ENCODE results near the gene ADA.

Gene ADA

DNA sequence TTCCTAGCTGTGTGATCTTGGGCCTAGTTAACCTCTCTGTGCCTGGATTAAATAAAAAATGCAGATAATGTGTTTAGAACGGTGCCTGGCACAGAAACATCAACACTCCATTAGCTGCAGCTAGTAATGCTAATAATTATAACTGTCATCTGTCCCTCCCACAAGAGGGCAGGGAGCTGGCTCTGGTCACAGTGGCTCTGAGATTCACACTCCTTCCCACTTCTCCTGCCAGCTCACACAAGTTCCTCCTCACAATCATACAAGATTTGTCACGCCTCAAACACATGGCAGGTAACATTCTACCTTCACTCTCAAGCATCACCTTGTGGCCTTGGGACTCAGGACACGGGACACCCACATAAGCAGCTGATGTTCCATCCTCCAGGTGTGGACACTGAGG lies 2.4 kb downstream of the ADA start:
- DNase-seq (ENCODE audit: low spot score) = no peak
- Histone ChIP-seq H3K27ac (no peak overlapping the region), H3K4me3 (no peak overlapping the region)
- TF ChIP-seq, protein P1, sequence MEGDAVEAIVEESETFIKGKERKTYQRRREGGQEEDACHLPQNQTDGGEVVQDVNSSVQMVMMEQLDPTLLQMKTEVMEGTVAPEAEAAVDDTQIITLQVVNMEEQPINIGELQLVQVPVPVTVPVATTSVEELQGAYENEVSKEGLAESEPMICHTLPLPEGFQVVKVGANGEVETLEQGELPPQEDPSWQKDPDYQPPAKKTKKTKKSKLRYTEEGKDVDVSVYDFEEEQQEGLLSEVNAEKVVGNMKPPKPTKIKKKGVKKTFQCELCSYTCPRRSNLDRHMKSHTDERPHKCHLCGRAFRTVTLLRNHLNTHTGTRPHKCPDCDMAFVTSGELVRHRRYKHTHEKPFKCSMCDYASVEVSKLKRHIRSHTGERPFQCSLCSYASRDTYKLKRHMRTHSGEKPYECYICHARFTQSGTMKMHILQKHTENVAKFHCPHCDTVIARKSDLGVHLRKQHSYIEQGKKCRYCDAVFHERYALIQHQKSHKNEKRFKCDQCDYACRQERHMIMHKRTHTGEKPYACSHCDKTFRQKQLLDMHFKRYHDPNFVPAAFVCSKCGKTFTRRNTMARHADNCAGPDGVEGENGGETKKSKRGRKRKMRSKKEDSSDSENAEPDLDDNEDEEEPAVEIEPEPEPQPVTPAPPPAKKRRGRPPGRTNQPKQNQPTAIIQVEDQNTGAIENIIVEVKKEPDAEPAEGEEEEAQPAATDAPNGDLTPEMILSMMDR (IDR thresholded peaks at IDR 0.05) = no peak

DNA sequence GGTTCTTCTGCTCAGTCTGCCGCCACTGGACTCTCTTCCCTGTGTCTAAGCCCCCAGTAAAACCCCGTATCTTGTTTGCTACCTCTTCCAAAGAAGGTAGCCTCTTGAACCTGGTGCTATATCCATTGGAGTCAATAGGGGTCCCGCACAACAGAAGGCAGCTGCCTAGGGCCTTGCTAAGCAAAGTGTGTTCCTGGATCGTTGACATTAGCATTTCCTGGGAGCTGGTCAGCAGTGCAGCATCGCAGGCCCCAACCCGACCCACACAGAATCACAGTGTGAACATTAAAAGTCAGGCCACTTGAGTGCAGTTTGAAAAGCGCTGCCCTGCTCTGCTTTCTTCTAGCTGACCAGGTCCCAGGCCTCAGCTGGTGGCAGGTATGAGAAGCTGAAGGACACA lies 2.9 kb downstream of the ADA start:
- H3K4me3 ChIP-seq = no peak overlapping the region
- no peak overlapping the region for H3K27ac ChIP-seq
- TF ChIP-seq, protein P1 (IDR thresholded peaks at IDR 0.05) = no peak
- DNase-seq (ENCODE audit: low spot score) = no peak

DNA sequence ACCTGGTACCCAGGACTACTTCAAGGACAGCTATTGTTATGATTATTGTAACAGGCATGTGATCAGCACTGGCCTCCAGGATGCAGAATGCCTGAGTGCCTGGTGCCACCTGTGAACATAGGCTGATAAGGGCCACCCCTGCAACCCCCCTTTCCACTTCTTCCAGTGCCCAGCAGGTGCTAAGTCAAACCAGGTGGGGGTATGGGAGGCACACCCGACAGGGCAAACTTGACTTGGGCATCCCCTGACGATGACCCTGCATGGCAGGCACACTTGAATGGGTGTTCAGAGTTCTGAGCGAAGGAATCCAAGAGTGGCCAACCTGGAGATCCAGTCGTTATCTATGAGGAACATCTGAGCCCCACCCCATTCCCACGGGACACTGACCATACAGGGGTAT lies 3.4 kb downstream of the ADA start:
- H3K27ac ChIP-seq = no peak overlapping the region
- TF ChIP-seq, protein P1 (IDR thresholded peaks at IDR 0.05) = no peak
- no peak for DNase-seq (ENCODE audit: low spot score)

DNA sequence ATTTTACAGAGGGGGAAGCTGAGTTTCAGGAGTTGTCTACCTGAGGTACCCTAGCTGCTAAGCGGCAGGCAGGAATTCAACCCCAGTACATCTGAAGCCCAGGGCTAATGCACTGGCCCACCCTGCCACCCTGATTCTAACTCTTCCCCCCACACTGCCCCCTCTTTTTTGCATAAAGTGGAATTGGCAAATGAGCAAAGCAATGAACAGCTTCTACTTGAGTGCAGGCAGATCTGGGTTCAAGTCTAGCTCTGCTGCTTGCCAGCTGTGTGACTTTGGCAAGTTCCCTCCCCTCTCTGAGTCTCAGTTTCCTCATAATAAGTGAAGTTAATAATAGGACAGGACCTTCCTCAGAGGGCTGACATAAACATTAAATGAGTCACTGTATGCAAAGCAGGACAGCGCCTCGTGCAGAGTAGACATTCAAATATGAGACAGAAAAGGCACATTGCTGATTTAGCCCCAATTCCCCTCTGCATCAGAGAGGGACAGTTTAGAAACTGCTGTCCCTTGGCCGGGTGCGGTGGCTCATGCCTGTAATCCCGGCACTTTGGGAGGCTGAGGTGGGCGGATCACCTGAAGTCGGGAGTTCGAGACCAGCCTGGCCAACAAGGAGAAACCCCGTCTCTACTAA lies 4.7 kb downstream of the ADA start:
- no peak for DNase-seq (ENCODE audit: low spot score)
- Histone ChIP-seq H3K4me3 (no peak overlapping the region), H3K27ac (peak overlapping the region in 1 of 2 donors; percentile 60)
- TF ChIP-seq, protein P1 (IDR thresholded peaks at IDR 0.05) = no peak

More for the DNA sequence above, 3.4 kb downstream of the ADA start:
- H3K4me3 ChIP-seq = no peak overlapping the region

DNA sequence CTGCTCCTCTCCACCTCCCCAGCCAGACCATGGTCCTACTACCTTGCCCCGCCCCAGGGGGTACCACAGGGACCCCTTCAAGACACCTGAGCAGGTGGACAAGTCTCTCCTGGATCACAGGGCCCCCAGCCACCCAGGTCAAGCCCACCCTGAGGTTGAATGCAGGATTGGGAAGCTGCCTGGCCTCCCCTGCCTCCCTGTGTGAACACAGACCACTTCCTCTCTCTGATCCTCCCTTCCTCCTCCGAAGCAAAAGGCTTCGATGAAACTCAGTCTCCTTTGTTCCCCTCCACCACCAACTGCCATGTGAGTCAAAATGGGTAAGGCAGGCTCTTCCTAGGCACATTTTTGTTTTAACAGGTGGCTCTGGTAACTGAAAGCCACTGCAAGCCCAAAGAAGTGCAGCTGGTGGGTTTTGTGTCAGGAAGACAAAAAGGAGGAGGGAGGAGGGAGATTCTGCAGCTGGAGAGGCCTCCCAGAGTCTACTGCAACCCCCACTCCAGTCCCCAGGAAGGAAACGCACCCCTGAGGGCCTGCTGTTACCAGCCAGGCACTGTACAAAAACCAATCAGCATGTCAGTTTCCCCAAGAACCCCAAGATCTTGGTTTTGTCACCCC lies 5.4 kb downstream of the ADA start:
- H3K4me3 ChIP-seq = no peak overlapping the region
- H3K27ac ChIP-seq = peak overlapping the region in 1 of 2 donors; percentile 60
- TF ChIP-seq, protein P1 (IDR thresholded peaks at IDR 0.05) = no peak
- DNase-seq (ENCODE audit: low spot score) = no peak

DNA sequence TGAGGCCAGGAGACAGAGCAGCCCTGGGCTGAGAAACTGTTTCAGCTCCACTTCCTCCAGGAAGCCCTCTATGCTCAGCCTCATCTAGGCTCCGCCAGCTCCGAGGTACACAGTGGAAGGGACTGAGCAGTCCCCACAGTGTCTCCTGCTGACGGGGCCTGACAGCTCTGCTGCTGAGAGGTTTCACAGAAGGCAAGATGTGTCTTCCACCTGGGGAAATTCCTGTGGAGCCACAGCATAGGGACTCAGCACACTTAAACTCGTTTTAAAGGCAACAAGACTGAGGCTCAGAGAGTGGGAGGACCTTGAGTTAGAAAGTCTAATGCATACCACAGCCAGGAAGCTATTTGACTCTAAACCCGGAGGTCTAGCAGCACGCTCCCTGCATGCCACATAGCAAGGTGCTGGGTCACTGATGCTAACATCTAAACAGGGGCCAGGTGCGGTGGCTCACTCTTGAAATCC lies 6.8 kb downstream of the ADA start:
- TF ChIP-seq, protein P1 (IDR thresholded peaks at IDR 0.05) = no peak
- no peak for DNase-seq (ENCODE audit: low spot score)
- Histone ChIP-seq H3K4me3 (no peak overlapping the region), H3K27ac (peak overlapping the region in 1 of 2 donors; percentile 78)

DNA sequence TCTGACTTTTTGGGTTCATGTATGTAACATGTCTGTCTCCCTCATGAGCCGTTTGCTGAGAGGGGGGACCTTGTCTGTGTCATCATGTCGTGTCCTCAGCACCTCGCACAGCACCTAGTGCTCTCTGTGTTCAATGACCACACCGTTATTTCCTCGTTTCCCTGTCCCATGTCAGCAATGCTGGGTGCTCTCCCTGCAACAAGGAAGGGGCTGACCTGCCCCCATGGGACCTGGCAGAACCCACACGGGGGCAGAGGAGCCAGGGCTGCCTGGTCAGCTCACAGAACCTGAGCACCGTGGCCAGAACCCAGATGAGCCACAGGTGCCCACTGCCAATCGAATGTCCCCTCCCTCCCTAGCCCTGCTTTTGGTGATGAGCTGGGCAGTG lies 7.3 kb downstream of the ADA start:
- TF ChIP-seq, protein P1 (IDR thresholded peaks at IDR 0.05) = no peak
- no peak overlapping the region for H3K4me3 ChIP-seq
- H3K27ac ChIP-seq = peak overlapping the region in 1 of 2 donors; percentile 78
- no peak for DNase-seq (ENCODE audit: low spot score)

All from coronary artery (tissue), 2 donors.